Common myeloid progenitor, CD34-positive (primary cell): ENCODE results near the gene THOC2.

Source experiments
- CTCF ChIA-PET: fragments of 350-600 bp; sonication (Branson Sonifier 250); formaldehyde crosslinking; loops from one replicate; lab custom pipeline; 2021; ENCODE audit warnings: antibody characterized with exemption; lab: Charles Lee
- POLR2A ChIA-PET: fragments of 350-600 bp; sonication (Branson Sonifier 250); formaldehyde crosslinking; loops from one replicate; lab custom pipeline; 2021; ENCODE audit warnings: antibody characterized with exemption; lab: Charles Lee
- DNase-seq, 3 donors: peaks; one replicate each; pipeline versions ENCODE4 v3.0.0 to v3.0.0-alpha.2; 2013
- H3K27ac ChIP-seq, 2 experiments: 1 replicate in 1 of 2; 2 replicates in 1 of 2; pipeline ENCODE4 v1.7.0; 2013; ENCODE audit warnings: inconsistent platforms in 2 of 2, low read length in 2 of 2, mild to moderate bottlenecking in 2 of 2, low read depth in 1 of 2, moderate library complexity in 1 of 2; ENCODE audit not compliant: severe bottlenecking in 2 of 2, insufficient read depth in 1 of 2, poor library complexity in 1 of 2
- H3K27me3 ChIP-seq, 5 experiments: replicated peaks in 2 of 5; 1 replicate in 3 of 5; 2 replicates in 2 of 5; pipeline versions ENCODE4 v1.6.1 to v1.7.0; 2013; ENCODE audit warnings: low read length in 4 of 5, mild to moderate bottlenecking in 2 of 5, moderate library complexity in 2 of 5, inconsistent platforms in 1 of 5; ENCODE audit not compliant: insufficient read depth in 5 of 5, control insufficient read depth in 4 of 5
- H3K36me3 ChIP-seq, 4 experiments: 1 replicate in 2 of 4; 2 replicates in 2 of 4; pipeline versions ENCODE4 v1.6.1 to v1.7.0; 2013; ENCODE audit warnings: low read length in 3 of 4, control low read depth in 1 of 4, mild to moderate bottlenecking in 1 of 4; ENCODE audit not compliant: control insufficient read depth in 4 of 4, insufficient read depth in 4 of 4
- H3K4me1 ChIP-seq, 4 experiments: 1 replicate in 3 of 4; 2 replicates in 1 of 4; pipeline versions ENCODE4 v1.6.1 to v1.7.1; 2013; ENCODE audit warnings: low read length in 3 of 4, mild to moderate bottlenecking in 3 of 4, control low read depth in 1 of 4, inconsistent platforms in 1 of 4, moderate library complexity in 1 of 4; ENCODE audit not compliant: control insufficient read depth in 4 of 4, insufficient read depth in 4 of 4; ENCODE audit errors: control extremely low read depth in 1 of 4
- H3K4me3 ChIP-seq, 7 experiments: 1 replicate in 4 of 7; 2 replicates in 3 of 7; pipeline versions ENCODE4 v1.5.1 to v1.7.0; 2013; ENCODE audit warnings: mild to moderate bottlenecking in 7 of 7, low read length in 6 of 7, moderate library complexity in 6 of 7, inconsistent platforms in 2 of 7, low read depth in 2 of 7, control low read depth in 1 of 7; ENCODE audit not compliant: insufficient read depth in 4 of 7, control insufficient read depth in 1 of 7; ENCODE audit errors: extremely low read depth in 1 of 7
- H3K9me3 ChIP-seq, 5 experiments: 1 replicate in 4 of 5; 2 replicates in 1 of 5; pipeline versions ENCODE4 v1.6.1 to v1.7.1; 2013; ENCODE audit warnings: low read length in 4 of 5, mild to moderate bottlenecking in 2 of 5, inconsistent platforms in 1 of 5, low read depth in 1 of 5, moderate library complexity in 1 of 5; ENCODE audit not compliant: control insufficient read depth in 4 of 5, insufficient read depth in 2 of 5; ENCODE audit errors: control extremely low read depth in 1 of 5
- WGBS: methylation state at CpG from one replicate; pipeline ENCODE4 v1.1.5; 2013; ENCODE audit not compliant: insufficient coverage; 5-methylcytosine and 5-hydroxymethylcytosine counted together

The THOC2 gene

DNA sequence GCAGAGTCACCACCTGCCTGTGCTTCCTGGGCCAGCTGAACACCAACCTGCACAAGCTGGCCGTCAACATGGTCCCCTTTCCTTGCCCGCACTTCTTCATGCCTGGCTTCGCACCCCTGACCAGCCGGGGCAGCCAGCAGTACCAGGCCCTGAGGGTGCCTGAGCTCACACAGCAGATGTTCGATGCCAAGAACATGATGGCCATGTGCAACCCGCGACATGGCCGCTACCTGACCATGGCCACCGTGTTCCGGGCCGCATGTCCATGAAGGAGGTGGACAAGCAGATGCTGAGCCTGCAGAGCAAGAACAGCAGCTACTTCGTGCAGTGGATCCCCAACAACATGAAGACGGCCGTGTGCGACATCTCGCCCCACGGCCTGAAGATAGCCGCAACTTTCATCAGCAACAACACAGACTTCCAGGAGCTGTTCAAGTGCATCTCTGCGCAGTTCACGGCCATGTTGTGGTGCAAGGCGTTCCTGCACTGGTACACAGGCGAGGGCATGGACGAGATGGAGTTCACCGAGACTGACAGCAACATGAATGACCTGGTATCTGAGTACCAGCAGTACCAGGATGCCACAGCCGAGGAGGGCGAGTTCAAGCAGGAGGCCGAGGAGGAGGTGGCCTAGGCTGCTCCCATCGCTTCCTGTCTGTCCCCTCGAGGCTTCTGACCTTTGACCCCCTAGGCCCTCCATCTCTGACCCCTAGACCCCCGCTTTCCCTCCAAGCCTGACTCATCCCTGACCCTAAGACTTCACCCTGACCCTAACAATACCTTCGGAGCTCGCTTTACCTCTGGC lies 170.3 kb downstream of the THOC2 start:
- no peak for DNase-seq
- Histone ChIP-seq H3K4me1 (no peaks in the 10 kb centered on the region), H3K36me3 (no peaks in the 10 kb centered on the region), H3K27ac (no peak overlapping the region), H3K27me3 (no peaks in the 10 kb centered on the region), H3K9me3 (peaks cover 0 to 3% (median 0%) of the 10 kb centered on the region in 5 experiments), H3K4me3 (no peak overlapping the region)
- ChIA-PET CTCF (no interaction called here), POLR2A (no interaction called here)
- WGBS, result 95% methylated on average over 31 of the region's 32 CpGs

DNA sequence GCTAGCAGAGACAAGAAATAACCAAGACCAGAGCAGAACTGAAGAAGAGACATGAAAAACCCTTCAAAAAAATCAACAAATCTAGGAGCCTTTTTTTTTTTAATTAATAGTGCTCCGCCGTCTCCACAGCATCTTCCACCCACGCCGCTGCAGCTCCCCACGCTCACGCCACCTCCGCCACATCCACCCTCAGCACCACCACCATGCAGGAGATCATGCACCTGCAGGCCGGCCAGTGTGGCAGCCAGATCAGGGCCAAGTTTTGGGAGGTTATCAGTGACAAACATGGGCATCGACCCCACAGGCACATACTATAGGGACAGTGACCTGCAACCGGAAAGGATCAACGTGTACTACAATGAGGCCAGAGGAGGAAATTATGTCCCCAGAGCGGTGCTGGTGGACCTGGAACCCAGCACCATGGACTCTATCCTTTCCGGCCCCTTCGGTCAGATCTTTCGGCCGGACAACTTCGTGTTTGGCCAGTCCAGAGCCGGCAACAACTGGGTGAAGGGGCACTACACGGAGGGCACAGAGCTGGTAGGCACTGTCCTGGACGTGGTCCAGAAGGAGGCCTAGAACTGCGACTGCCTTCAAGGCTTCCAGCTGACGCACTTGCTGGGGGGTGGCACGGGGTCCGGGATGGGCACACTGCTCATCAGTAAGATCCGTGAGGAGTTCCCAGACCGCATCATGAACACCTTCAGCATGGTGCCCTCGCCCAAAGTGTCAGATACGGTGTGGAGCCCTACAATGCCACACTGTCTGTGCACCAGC lies 171.2 kb downstream of the THOC2 start:
- DNase-seq, result no peak
- POLR2A ChIA-PET, result no interaction called here
- WGBS, result 96% methylated on average over 22 of the region's 28 CpGs
- Histone ChIP-seq H3K36me3 (no peaks in the 10 kb centered on the region), H3K27me3 (no peaks in the 10 kb centered on the region), H3K9me3 (peaks cover 0 to 3% (median 0%) of the 10 kb centered on the region in 5 experiments), H3K27ac (no peak overlapping the region), H3K4me3 (no peak overlapping the region), H3K4me1 (no peaks in the 10 kb centered on the region)
- CTCF ChIA-PET, result no interaction called here

DNA sequence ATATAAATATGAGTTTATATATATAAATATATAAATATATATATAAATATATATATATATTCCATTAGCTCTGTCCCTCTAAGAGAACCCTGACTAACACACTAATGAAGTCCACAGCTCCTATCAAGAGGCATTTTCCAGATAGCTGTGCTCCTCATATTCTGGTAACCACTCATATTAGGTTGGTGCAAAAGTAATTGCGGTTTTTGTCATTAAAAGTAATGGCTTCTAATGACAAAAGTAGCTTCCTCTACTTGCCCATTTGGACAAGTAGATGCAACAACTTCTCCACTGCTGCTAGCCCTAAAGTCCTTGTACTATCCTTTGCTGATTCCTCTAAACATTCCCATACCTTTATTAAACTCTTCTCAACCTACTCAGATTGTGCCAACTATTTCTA lies 182.0 kb downstream of the THOC2 start:
- Histone ChIP-seq H3K4me1 (no peaks in the 10 kb centered on the region), H3K4me3 (no peak overlapping the region), H3K9me3 (no peaks in the 10 kb centered on the region), H3K27me3 (no peaks in the 10 kb centered on the region), H3K27ac (no peak overlapping the region), H3K36me3 (no peaks in the 10 kb centered on the region)
- CTCF ChIA-PET, result no interaction called here
- POLR2A ChIA-PET, result no interaction called here
- WGBS, result 78% methylated on average over 1 of the region's 1 CpG
- DNase-seq, result no peak
